H1 (cell line): ENCODE measurements around the gene C1orf210. TPM values are rescaled to one million over a fixed set of nuclear protein-coding genes. Genes with fewer than 3 reads are reported as not detected.

Experiments used
- CTCF ChIA-PET: fragments of 300-600 bp; sonication (Branson Sonifier 250); formaldehyde crosslinking; loops from one replicate; lab custom pipeline; 2021; ENCODE audit not compliant: partially characterized antibody; lab: Charles Lee
- POLR2A ChIA-PET: fragments of 300-600 bp; sonication (Branson Sonifier 250); formaldehyde crosslinking; loops from one replicate; lab custom pipeline; 2021; ENCODE audit warnings: inconsistent platforms; ENCODE audit not compliant: partially characterized antibody; lab: Charles Lee
- DNase-seq, 2 experiments: peaks; one replicate each; pipeline versions ENCODE4 v3.0.0 to v3.0.0-alpha.2; 2010 to 2022; ENCODE audit warnings: low spot score in 2 of 2, low read depth in 1 of 2, mixed read lengths in 1 of 2
- FAIRE-seq: peaks from 2 replicates; lab custom pipeline; 2011; peaks lifted over from hg19 to GRCh38; lab: Jason Lieb, UNC
- H2AFZ ChIP-seq: 2 replicates; pipeline ENCODE4 v1.8.1; 2012; ENCODE audit warnings: low read length, inconsistent platforms
- H2AK5ac ChIP-seq: 2 replicates; pipeline ENCODE4 v1.6.1; 2013; ENCODE audit warnings: low read depth, low read length
- H2BK120ac ChIP-seq: replicated peaks from 2 replicates; pipeline ENCODE3; 2013; ENCODE audit warnings: low read depth, low read length, inconsistent platforms
- H2BK12ac ChIP-seq: 2 replicates; pipeline ENCODE4 v1.6.1; 2013; ENCODE audit warnings: low read depth, low read length
- H2BK15ac ChIP-seq: 2 replicates; pipeline ENCODE4 v1.6.1; 2013; ENCODE audit warnings: low read length
- H2BK20ac ChIP-seq: 2 replicates; pipeline ENCODE4 v1.6.1; 2013; ENCODE audit warnings: low read length
- H2BK5ac ChIP-seq: 2 replicates; pipeline ENCODE4 v1.6.1; 2013; ENCODE audit warnings: low read depth, low read length
- H3K14ac ChIP-seq: 2 replicates; pipeline ENCODE4 v1.6.1; 2013; ENCODE audit warnings: inconsistent platforms; ENCODE audit not compliant: insufficient read length
- H3K18ac ChIP-seq: 2 replicates; pipeline ENCODE4 v1.6.1; 2013; ENCODE audit warnings: low read length; ENCODE audit errors: extremely low read depth
- H3K23ac ChIP-seq: 2 replicates; pipeline ENCODE4 v1.6.1; 2013; ENCODE audit warnings: inconsistent platforms; ENCODE audit not compliant: insufficient read length
- H3K23me2 ChIP-seq: 2 replicates; pipeline ENCODE4 v1.6.1; 2013; ENCODE audit warnings: low read depth, low read length
- H3K27ac ChIP-seq: 2 replicates; pipeline ENCODE4 v1.6.1; 2011; ENCODE audit warnings: low read depth, low read length, inconsistent platforms
- H3K27me3 ChIP-seq, 4 experiments: replicated peaks in 1 of 4; 1 replicate in 1 of 4; 2 replicates in 3 of 4; pipeline versions ENCODE4 v1.6.1 to v1.8.1; 2011 to 2013; ENCODE audit warnings: low read length in 3 of 4, mild to moderate bottlenecking in 3 of 4, inconsistent platforms in 2 of 4, mixed read lengths in 2 of 4, moderate library complexity in 1 of 4; ENCODE audit not compliant: control insufficient read depth in 3 of 4, insufficient read depth in 3 of 4; ENCODE audit errors: extremely low read depth in 1 of 4
- H3K36me3 ChIP-seq, 4 experiments: 2 replicates each; pipeline versions ENCODE4 v1.6.1 to v1.8.1; 2011 to 2013; ENCODE audit warnings: mild to moderate bottlenecking in 4 of 4, low read length in 3 of 4, moderate library complexity in 2 of 4, control low read depth in 1 of 4, inconsistent platforms in 1 of 4; ENCODE audit not compliant: insufficient read depth in 4 of 4, control insufficient read depth in 2 of 4
- H3K4ac ChIP-seq: replicated peaks from 2 replicates; pipeline ENCODE3; 2013; ENCODE audit warnings: low read length, low read depth, mixed read lengths, inconsistent platforms; ENCODE audit not compliant: insufficient read length
- H3K4me1 ChIP-seq, 4 experiments: replicated peaks in 1 of 4; 1 replicate in 1 of 4; 2 replicates in 3 of 4; pipeline versions ENCODE4 v1.6.1 to v1.8.1; 2011 to 2013; ENCODE audit warnings: low read length in 3 of 4, inconsistent platforms in 2 of 4, mixed read lengths in 1 of 4; ENCODE audit not compliant: insufficient read depth in 4 of 4, control insufficient read depth in 3 of 4
- H3K4me2 ChIP-seq, 2 experiments: 2 replicates each; pipeline versions ENCODE4 v1.6.1 to v1.8.1; 2011 to 2013; ENCODE audit warnings: low read depth in 2 of 2, low read length in 2 of 2, control low read depth in 1 of 2, inconsistent platforms in 1 of 2, mild to moderate bottlenecking in 1 of 2; ENCODE audit not compliant: insufficient read depth in 1 of 2
- H3K4me3 ChIP-seq, 4 experiments: fragments of 200-600, 300-600 bp in 1 of 4; sonication (generic), shearing (Covaris generic), sonication (Bioruptor Twin) in 1 of 4; 2 replicates each; pipeline versions ENCODE4 v1.5.1 to v1.8.1; 2011 to 2016; ENCODE audit warnings: low read length in 4 of 4, low read depth in 3 of 4, control low read depth in 2 of 4, inconsistent platforms in 2 of 4, mild to moderate bottlenecking in 2 of 4, mixed read lengths in 1 of 4, moderate library complexity in 1 of 4; ENCODE audit not compliant: insufficient read depth in 2 of 4; ENCODE audit errors: extremely low read depth in 1 of 4
- H3K56ac ChIP-seq: replicated peaks from 2 replicates; pipeline ENCODE3; 2013; ENCODE audit warnings: low read depth, mild to moderate bottlenecking, mixed read lengths, low read length, inconsistent platforms; ENCODE audit not compliant: insufficient read length
- H3K79me1 ChIP-seq: 2 replicates; pipeline ENCODE4 v1.6.1; 2013; ENCODE audit warnings: low read depth, low read length, control low read depth
- H3K79me2 ChIP-seq, 2 experiments: 2 replicates each; pipeline versions ENCODE4 v1.6.1 to v1.8.1; 2012 to 2013; ENCODE audit warnings: low read length in 2 of 2, mild to moderate bottlenecking in 2 of 2, inconsistent platforms in 1 of 2; ENCODE audit not compliant: insufficient read depth in 2 of 2, control insufficient read depth in 1 of 2
- H3K9ac ChIP-seq, 4 experiments: replicated peaks in 1 of 4; 1 replicate in 1 of 4; 2 replicates in 3 of 4; pipeline versions ENCODE4 v1.6.1 to v1.8.1; 2011 to 2013; ENCODE audit warnings: low read depth in 3 of 4, low read length in 3 of 4, control low read depth in 2 of 4, mild to moderate bottlenecking in 2 of 4, moderate library complexity in 2 of 4, inconsistent platforms in 1 of 4; ENCODE audit errors: extremely low read depth in 1 of 4
- H3K9me3 ChIP-seq, 2 experiments: 2 replicates each; pipeline versions ENCODE4 v1.6.1 to v1.8.1; 2012 to 2013; ENCODE audit warnings: mild to moderate bottlenecking in 2 of 2, moderate library complexity in 2 of 2, control low read depth in 1 of 2, inconsistent platforms in 1 of 2, low read depth in 1 of 2, low read length in 1 of 2, mixed read lengths in 1 of 2; ENCODE audit not compliant: insufficient read depth in 2 of 2
- H4K20me1 ChIP-seq, 2 experiments: replicated peaks in 1 of 2; 2 replicates each; pipeline versions ENCODE3 to v1.8.1; 2011 to 2013; ENCODE audit warnings: inconsistent platforms in 2 of 2, low read length in 2 of 2, mild to moderate bottlenecking in 1 of 2; ENCODE audit not compliant: insufficient read depth in 2 of 2, control insufficient read depth in 1 of 2
- H4K5ac ChIP-seq: 2 replicates; pipeline ENCODE4 v1.6.1; 2013; ENCODE audit warnings: low read length, low read depth, mixed read lengths, inconsistent platforms; ENCODE audit not compliant: insufficient read length
- H4K8ac ChIP-seq: 2 replicates; pipeline ENCODE4 v1.8.0; 2013; ENCODE audit warnings: mild to moderate bottlenecking, moderate library complexity, low read length, inconsistent platforms; ENCODE audit not compliant: insufficient read depth; ENCODE audit errors: extremely low read depth
- H4K91ac ChIP-seq: replicated peaks from 2 replicates; pipeline ENCODE3; 2013; ENCODE audit warnings: low read length, mixed read lengths, inconsistent platforms; ENCODE audit not compliant: insufficient read length
- ATF2 ChIP-seq: IDR thresholded peaks from 2 replicates; pipeline ENCODE4 v1.6.1; 2012; ENCODE audit warnings: low read length, inconsistent platforms
- BACH1 ChIP-seq: IDR thresholded peaks from 2 replicates; pipeline ENCODE4 v1.6.1; 2012; ENCODE audit warnings: low read length, improper control_type of control experiment
- CTBP2 ChIP-seq: IDR thresholded peaks from 2 replicates; pipeline ENCODE4 v1.7.0; 2011; ENCODE audit warnings: borderline replicate concordance, mild to moderate bottlenecking, moderate library complexity, mixed read lengths, low read length; ENCODE audit not compliant: insufficient read depth, insufficient read length
- E2F6 ChIP-seq: IDR thresholded peaks from 2 replicates; pipeline ENCODE4 v1.6.1; 2012; ENCODE audit warnings: inconsistent platforms
- HDAC6 ChIP-seq: IDR thresholded peaks from one replicate; pipeline ENCODE4 v1.7.1; 2012; ENCODE audit warnings: low read depth, mild to moderate bottlenecking, inconsistent platforms, low read length, moderate library complexity
- JUN ChIP-seq: IDR thresholded peaks from 2 replicates; pipeline ENCODE4 v1.6.1; 2011; ENCODE audit warnings: low read depth, mild to moderate bottlenecking, improper control_type of control experiment, low read length
- KDM1A ChIP-seq: fragments of 200-600, 300-600 bp; sonication (generic); IDR thresholded peaks from 2 replicates; pipeline ENCODE4 v1.7.1; 2016; ENCODE audit warnings: mild to moderate bottlenecking, low read length, borderline replicate concordance
- KDM5A ChIP-seq: fragments of 200-600 bp; IDR thresholded peaks from 2 replicates; pipeline ENCODE4 v1.7.1; 2012; ENCODE audit warnings: mild to moderate bottlenecking, low read length, inconsistent platforms, mixed read lengths
- MAFK ChIP-seq: IDR thresholded peaks from 2 replicates; pipeline ENCODE4 v1.6.1; 2012; ENCODE audit warnings: low read depth, mild to moderate bottlenecking, improper control_type of control experiment, low read length
- RXRA ChIP-seq: IDR thresholded peaks from 2 replicates; pipeline ENCODE4 v1.6.1; 2011; ENCODE audit warnings: low read depth, mild to moderate bottlenecking, low read length, moderate library complexity; ENCODE audit not compliant: insufficient read depth
- SAP30 ChIP-seq: fragments of 300-600 bp; sonication (generic); IDR thresholded peaks from 2 replicates; pipeline ENCODE4 v1.7.1; 2012; ENCODE audit warnings: low read length, moderate library complexity, mild to moderate bottlenecking, inconsistent platforms; ENCODE audit not compliant: insufficient read depth, insufficient replicate concordance
- TAF7 ChIP-seq: optimal IDR thresholded peaks from 2 replicates; pipeline ENCODE3; 2011; ENCODE audit warnings: low read depth, mild to moderate bottlenecking, inconsistent platforms, low read length, moderate library complexity, borderline replicate concordance
- WGBS, 2 experiments: shearing (Covaris generic) in 1 of 2; methylation state at CpG; one replicate each; pipeline versions ENCODE4 v1.1.6 to v1.1.7; 2013 to 2015; ENCODE audit warnings: low lambda C conversion rate in 2 of 2, mixed read lengths in 2 of 2, inconsistent platforms in 1 of 2, low coverage in 1 of 2, missing lambda C conversion rate in 1 of 2; ENCODE audit not compliant: insufficient replicate concordance in 2 of 2, insufficient coverage in 1 of 2, insufficient read length in 1 of 2; ENCODE audit errors: extremely low coverage in 1 of 2, missing lambda C conversion rate in 1 of 2; 5-methylcytosine and 5-hydroxymethylcytosine counted together
- polyA plus RNA-seq, 7 experiments: library from polyadenylated mRNA; depleted of rRNA in 3 of 7; stranded (reverse) in 5 of 7; unstranded in 2 of 7; fragments of >200 nt in 5 of 7; fragments of 200-250 nt in 2 of 7; gene quantifications; 1 replicate in 5 of 7; 2 replicates in 1 of 7; 4 replicates in 1 of 7; pipeline versions ENCODE4 v1.2.1 to v1.2.3, GENCODE V29; 2011 to 2013; ENCODE audit warnings: missing spikeins in 2 of 7, mixed read lengths in 2 of 7
- total RNA-seq: library from RNA; stranded (reverse); fragmentation: NEBNext Ultra II Directional; extraction: Animal tissue kit (Norgen Biotek cat#: 25700); gene quantifications from 2 replicates; pipeline ENCODE4 v1.2.1, GENCODE V29; 2021

Gene C1orf210
- total and polyA plus RNA-seq, 2 of the 8 experiments (the other 6 are each of a cell fraction or from before 2014, with no cell fraction given): 12.0 to 27.9 TPM

- Histone ChIP-seq H4K91ac (no peak overlapping the region), H4K8ac (no peak overlapping the region), H3K23ac (no peak overlapping the region), H3K14ac (no peak overlapping the region), H3K4me3 (no peak overlapping the region), H3K9ac (no peak overlapping the region), H2BK20ac (no peak overlapping the region), H3K4me2 (no peak overlapping the region), H2AK5ac (no peak overlapping the region), H2AFZ (no peak overlapping the region), H3K23me2 (no peaks in the 10 kb centered on the region), H2BK120ac (no peak overlapping the region), H3K4ac (no peak overlapping the region), H3K56ac (no peak overlapping the region), H3K4me1 (no peaks in the 10 kb centered on the region), H4K20me1 (no peaks in the 10 kb centered on the region), H3K27me3 (no peaks in the 10 kb centered on the region), H2BK5ac (no peak overlapping the region), H3K27ac (no peak overlapping the region), H3K79me1 (no peaks in the 10 kb centered on the region), H3K9me3 (peaks cover 27 to 52% of the 10 kb centered on the region in 2 experiments), H4K5ac (no peak overlapping the region), H2BK15ac (no peak overlapping the region), H3K79me2 (no peaks in the 10 kb centered on the region), H2BK12ac (no peak overlapping the region), H3K18ac (no peak overlapping the region), H3K36me3 (no peaks in the 10 kb centered on the region)
- CTCF ChIA-PET: interaction anchor here (1.0 kb wide), 1 partner anchor 30 kb away, joined by 3 read pairs; no protein-coding TSS in a partner anchor
- DNase-seq: no peak
- FAIRE-seq: no peak
- POLR2A ChIA-PET: no interaction called here
- WGBS, 2 experiments: 88% methylated on average over 3 of the region's 3 CpGs; no CpG with 5 or more reads in 1 of the 2 experiments
- TF ChIP-seq RXRA (no peak), KDM5A (no peak), JUN (no peak), E2F6 (no peak), HDAC6 (no peak), SAP30 (no peak), KDM1A (no peak), BACH1 (no peak), MAFK (no peak), CTBP2 (no peak), TAF7 (no peak), ATF2 (no peak)
Measured at GRCh38 chr1:43258370-43258769, 27.0 kb downstream of the C1orf210 start.
